Measurements from ENCODE around the gene GABRA5.

GABRA5 gene

DNA sequence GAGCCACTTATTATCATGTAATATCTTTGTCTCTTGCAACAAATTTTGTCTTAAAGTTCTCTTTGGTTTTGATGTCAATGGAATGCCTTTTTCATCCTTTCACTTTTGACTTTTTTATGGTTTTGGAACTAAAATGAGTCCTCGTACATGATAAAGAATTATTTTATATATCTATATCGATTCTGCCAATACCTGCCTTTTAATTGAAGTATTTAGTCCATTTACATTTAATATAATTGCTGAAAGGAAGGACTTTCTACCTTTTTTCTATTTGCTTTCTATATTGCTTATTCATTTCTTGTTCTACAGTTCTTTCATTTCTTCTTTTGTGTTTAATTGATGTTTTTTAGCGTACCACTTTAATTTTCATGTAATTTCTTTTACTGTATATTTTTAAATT, 32.8 kb downstream of the GABRA5 start:
- ChIA-PET POLR2A (no interaction called here), CTCF (no interaction called here)
- TF ChIP-seq, protein P1, sequence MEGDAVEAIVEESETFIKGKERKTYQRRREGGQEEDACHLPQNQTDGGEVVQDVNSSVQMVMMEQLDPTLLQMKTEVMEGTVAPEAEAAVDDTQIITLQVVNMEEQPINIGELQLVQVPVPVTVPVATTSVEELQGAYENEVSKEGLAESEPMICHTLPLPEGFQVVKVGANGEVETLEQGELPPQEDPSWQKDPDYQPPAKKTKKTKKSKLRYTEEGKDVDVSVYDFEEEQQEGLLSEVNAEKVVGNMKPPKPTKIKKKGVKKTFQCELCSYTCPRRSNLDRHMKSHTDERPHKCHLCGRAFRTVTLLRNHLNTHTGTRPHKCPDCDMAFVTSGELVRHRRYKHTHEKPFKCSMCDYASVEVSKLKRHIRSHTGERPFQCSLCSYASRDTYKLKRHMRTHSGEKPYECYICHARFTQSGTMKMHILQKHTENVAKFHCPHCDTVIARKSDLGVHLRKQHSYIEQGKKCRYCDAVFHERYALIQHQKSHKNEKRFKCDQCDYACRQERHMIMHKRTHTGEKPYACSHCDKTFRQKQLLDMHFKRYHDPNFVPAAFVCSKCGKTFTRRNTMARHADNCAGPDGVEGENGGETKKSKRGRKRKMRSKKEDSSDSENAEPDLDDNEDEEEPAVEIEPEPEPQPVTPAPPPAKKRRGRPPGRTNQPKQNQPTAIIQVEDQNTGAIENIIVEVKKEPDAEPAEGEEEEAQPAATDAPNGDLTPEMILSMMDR (IDR thresholded peaks at IDR 0.05; ENCODE audit: control extremely low read depth, extremely low read depth, low read depth, missing control alignments), result no peak
- no peak for DNase-seq (ENCODE audit: extremely low spot score)

DNA sequence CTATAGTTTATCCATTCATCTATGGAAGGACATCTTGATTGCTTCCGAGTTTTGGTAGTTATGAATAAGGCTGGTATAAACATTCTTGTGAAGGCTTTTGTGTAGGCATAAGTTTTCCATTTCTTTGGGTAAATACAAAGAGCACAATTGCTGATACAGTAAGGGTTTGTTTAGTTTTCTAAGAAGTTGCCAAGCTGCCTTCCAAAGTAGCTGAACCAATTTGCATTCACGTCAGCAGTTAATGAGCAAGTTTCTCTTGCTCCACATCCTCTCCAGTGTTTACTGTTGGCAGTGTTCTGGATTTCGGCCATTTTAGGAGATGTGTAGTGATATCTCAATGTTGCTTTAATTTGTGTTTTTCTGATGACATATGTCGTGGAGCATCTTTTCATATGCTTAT, 34.2 kb downstream of the GABRA5 start:
- POLR2A ChIA-PET, result no interaction called here
- DNase-seq (ENCODE audit: extremely low spot score), result no peak
- CTCF ChIA-PET, result no interaction called here
- TF ChIP-seq, protein P1 (IDR thresholded peaks at IDR 0.05; ENCODE audit: control extremely low read depth, extremely low read depth, low read depth, missing control alignments), result no peak

DNA sequence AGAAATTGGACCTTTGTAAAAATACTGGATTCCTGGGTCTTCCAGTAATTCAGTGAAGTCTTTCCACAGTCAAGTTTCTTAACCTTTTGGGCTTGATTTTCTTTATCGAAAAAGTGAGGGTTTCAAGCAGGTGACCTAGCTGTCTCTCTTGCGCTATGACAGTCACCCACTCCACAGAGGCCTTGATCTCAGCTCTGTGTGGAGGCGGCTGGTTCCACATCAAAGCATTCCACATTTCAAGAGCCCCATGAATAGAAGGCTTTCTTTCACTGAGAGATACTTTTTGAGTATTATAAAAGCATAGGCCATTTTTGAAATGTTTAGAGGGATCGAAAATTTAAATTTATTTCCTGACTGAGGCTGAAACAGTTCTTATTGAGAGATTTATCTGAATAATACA, 43.9 kb downstream of the GABRA5 start:
- no peak for DNase-seq (ENCODE audit: extremely low spot score)
- TF ChIP-seq, protein P1 (IDR thresholded peaks at IDR 0.05; ENCODE audit: control extremely low read depth, extremely low read depth, low read depth, missing control alignments), result no peak
- POLR2A ChIA-PET, result no interaction called here
- CTCF ChIA-PET, result no interaction called here

DNA sequence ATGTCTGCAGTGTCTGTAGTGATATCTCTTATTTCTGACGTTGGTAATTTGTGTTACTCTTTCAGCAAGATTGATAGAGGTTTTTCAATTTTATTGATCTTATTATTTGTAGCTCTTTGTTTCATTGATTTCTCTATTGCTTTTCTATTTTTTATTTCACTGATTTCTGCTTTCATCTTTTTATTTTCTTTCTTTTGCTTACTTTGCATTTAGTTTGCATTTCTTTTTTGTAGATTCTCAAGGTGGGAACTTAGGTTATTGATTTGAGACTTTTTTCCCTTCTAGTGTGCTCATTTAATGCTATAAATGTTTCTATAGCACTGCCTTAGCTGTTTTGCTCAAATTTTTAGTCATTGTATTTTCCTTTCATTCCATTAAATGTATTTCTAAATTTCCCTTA, 54.6 kb downstream of the GABRA5 start:
- ChIA-PET CTCF (interaction anchor here (1.8 kb wide), 1 partner anchor 32 kb away, joined by 3 read pairs; no protein-coding TSS in a partner anchor), POLR2A (no interaction called here)
- DNase-seq (ENCODE audit: extremely low spot score), result no peak
- TF ChIP-seq, protein P1 (IDR thresholded peaks at IDR 0.05; ENCODE audit: control extremely low read depth, extremely low read depth, low read depth, missing control alignments), result no peak

DNA sequence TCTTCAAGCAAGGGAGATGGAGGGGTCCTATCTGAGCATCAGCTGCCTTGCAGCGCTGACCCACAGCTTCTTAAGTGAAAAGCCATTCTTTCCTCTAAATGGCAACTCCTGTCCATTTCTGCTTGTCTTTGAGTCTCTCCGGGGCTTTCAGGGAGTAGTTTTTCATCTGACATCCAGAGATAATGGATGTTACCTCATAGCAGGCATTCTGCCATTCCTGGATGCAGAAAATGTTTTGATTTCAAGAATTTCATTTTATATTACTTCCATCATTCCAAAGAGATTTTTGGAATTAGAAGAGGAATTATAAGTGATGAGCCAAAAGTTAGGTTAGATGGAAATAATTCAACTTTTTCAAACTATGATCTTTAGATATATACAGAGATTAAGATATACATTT, 59.2 kb downstream of the GABRA5 start:
- CTCF ChIA-PET, result no interaction called here
- POLR2A ChIA-PET, result no interaction called here
- no peak for DNase-seq (ENCODE audit: extremely low spot score)
- TF ChIP-seq, protein P1 (IDR thresholded peaks at IDR 0.05; ENCODE audit: control extremely low read depth, extremely low read depth, low read depth, missing control alignments), result no peak

DNA sequence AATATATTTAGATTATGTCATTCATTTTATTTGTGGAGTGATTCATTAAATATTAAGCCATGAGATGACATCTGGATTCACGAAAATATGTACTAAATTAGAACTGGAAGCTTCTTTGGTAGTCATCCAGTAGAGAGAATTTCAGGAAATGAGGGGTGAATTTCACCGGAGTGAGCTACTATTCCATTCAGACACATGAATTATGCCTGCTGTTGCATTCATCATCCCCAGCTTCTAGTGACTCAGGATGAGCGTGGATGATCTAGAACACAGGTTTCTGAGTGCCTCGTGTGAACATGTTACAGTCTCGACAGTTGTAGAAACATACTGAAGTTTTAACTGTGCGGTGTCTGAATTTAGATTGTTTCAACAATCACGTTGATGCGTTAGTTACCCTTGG, 61.2 kb downstream of the GABRA5 start:
- TF ChIP-seq, protein P1 (IDR thresholded peaks at IDR 0.05; ENCODE audit: control extremely low read depth, extremely low read depth, low read depth, missing control alignments), result no peak
- CTCF ChIA-PET, result no interaction called here
- POLR2A ChIA-PET, result no interaction called here
- no peak for DNase-seq (ENCODE audit: extremely low spot score)

DNA sequence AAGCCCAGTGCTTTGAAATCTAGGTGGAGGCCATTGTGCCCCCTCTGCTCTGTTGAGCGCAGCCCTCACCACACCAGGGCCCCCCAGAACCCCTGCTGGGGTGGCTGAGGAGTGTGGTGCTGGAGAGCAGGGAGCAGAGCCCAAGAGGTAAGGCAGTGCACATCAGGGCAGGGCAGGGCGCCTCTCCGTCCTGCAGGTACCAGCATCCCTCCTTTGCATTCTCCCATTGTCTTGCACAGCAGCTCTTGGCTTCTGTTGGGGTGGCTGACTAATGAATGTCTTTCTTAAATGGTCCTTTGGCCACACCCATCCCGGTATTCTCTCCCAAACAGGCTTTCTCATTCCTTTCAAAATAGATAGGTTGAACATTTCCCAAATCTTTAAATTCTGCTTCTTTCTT, 62.7 kb downstream of the GABRA5 start:
- POLR2A ChIA-PET, result no interaction called here
- TF ChIP-seq, protein P1 (IDR thresholded peaks at IDR 0.05; ENCODE audit: control extremely low read depth, extremely low read depth, low read depth, missing control alignments), result no peak
- CTCF ChIA-PET, result no interaction called here
- DNase-seq (ENCODE audit: extremely low spot score), result no peak

All from GM10248 (cell line).